OCI-M2 (cell line): ENCODE data around the gene TMED9.
A peak's percentile ranks its signal among the peaks of the same experiment; 100 is the strongest.
"Not testable (repeated sequence)": the region's sequence is repeated elsewhere in the genome, so short reads cannot be mapped to it uniquely, and the experiment has no call there.

ENCODE experiments used
- DNase-seq: peaks from one replicate; lab custom pipeline; 2025; ENCODE audit not compliant: unreplicated experiment; lab: John Stamatoyannopoulos, UW

TMED9 gene

DNA sequence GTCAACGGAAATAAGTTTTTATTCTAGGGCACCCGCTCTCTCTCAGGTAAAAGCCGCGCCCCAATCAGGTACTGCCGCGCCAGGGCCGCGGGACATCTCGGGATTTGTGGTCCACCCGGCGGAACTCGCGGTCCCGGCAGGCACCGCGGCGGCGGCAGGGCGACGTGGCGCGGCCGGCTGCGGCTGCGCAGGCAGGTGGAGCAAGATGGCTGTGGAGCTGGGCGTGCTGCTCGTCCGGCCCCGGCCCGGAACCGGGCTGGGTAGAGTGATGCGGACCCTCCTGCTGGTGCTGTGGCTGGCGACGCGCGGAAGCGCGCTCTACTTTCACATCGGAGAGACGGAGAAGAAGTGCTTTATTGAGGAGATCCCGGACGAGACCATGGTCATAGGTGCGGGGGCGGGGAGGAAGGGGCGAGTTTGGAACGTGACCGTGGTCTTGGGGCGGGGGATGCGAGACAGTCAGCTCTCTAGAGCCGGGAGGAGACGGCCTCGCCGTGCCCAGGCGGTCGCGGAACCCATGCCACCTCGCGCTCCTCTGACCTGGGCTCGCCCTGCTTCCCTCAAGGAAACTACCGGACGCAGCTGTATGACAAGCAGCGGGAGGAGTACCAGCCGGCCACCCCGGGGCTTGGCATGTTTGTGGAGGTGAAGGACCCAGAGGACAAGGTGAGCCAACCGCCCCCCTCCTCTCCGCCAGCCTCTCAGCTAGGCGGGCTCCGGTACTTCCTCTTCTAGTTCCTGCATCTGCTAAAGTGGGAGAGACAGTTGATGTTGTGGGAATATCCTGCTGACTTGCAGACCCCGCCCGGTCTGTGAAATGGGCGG lies at the start of gene TMED9:
Gene TMED9 (plus strand): TSS at position 194 of the 825 bp plus-strand sequence. CDS start 12 bp downstream, at position 206.
- DNase-seq, result no peak

DNA sequence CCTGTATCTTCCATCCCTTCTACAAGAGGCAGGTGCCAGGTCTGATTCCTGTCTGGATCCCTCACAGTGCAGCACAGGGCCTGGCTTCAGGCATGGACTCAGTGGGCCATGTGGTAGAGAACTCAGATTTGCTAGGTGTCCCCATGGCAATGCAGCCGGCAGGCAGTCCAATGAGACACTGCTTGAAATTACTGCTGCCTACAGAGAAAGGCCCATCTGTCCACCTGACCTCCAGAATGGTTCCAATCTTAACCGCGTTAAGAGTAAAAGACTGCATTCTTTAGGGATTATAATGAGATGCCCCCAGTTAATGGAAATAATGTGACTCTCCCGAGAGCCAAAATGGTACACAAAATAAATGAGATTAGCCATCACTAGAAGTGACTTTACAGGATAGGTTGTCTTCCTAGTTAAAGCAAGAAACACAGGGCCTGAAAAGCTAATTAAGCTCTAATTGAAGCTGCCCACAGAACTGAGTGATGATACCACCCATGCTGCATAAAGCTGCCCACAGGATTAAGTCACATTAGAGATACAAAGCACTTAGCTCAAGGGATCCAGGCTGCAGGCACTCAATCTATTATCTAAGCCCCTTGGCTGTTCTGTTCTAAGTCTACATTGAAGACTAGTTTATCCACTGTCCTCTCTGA lies 49.1 kb upstream of the TMED9 start:
- DNase-seq, result no peak

DNA sequence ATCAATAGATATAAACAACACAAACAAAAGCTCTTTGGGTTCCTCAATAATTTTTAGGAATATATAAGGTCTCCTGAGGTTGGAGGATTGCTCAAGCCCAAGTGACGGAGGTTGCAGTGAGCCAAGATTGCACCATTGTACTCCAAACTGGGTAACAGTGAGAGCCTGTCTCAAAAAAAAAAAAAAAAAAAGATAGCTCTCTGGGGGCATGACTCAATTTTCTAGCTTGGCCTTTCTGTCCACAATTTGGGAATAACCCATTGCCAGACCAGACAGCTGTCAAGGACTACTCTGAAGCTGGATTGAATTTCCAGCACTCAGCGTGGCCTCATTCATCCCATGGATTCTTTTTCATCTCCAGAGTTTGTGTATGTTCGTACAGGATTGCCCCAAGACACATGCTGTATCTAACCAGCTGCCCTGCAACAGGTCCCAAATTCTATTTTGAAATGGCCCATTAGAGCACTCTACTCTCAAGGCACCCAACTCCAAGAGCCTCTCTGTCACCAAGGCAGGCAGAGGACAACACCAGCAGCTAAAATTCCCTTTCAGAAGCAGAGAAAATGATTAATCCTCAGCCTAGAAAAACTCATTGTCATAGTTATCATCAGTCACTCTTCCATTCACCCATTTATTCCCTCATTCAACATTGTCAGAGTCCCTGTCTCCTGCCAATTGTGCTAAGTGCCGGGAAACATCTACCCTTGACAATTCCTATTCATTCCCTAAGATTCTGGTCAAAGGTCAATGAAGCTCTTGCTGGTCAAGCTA lies 46.3 kb upstream of the TMED9 start:
- no peak for DNase-seq

DNA sequence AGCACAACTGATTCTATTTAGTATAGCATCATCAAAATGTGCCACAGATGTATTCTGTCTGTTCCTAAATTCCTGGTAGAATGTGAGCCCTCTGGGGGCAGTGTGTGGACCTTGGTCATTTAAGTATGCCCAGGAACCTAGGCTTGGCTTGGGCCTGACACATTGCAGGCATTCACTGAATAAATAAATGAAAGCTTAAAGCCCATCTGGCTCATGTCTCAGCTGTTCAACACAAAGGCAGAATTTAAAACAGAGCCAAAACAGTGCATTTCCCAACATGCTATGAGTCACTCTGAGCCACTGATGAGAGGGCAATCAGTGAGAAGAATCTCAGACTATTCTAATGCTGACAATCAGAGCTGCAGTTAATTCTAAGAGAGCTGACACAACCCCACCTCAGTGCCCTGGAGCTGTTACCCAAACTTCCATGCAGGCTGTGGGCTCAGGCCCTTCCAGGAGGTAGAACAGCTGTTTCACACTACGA lies 45.7 kb upstream of the TMED9 start:
- no peak for DNase-seq

DNA sequence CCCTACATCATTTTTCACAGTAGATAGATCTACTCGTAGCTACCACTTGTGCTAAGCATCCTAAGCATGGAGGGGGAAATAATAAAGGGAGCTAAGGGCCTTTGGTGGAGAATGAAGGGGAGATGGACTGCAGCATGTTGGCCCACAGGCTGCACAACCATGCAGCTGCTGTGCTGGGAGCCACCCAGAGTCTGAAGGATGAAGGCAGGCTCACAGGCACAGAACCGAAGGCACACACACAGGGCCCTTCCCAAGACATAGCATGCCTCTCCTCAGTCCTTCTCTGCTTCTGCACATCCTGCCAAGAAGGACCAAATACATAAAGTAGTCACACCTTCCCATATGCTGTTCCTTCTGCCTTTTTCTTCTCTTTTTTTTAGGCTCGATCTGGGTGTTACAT lies 44.3 kb upstream of the TMED9 start:
- DNase-seq, result no peak

DNA sequence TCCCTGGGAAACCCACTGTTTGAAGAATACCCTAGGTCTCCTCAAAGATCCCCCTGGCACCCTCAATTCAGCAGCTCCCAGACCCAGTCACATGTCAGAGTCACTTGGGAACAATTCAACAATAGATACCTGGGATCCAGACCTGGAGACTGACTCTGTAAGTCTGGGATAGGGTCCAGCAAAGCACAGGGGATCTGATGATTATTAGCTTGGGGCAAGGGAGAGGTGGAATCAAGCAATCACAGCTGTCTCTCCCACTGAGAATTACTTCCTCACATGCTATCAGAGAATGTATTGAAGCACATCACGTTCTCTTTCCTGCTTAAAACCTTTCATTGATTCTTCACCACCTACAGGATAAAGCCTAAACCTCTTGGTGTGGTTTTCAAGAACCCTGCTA lies 43.5 kb upstream of the TMED9 start:
- no peak for DNase-seq

DNA sequence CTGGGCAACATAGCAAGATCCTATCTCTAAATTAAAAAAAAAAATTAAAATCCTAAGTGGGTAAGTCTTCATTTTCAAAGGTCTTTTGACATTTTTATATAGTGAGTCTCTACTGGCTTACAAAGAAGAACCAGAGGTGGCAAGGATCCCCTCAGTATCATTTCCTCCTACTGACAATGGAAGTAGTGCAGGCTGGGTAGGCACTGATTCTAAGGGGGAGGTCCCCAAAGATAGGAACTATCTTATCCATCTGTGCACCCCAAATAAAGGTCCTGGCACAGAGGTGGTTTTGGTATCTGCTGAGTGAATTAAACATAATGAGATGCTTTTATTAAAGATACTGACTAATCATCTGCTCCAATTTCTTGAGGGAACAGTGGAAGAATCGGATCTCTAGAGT lies 41.9 kb upstream of the TMED9 start:
- no peak for DNase-seq

DNA sequence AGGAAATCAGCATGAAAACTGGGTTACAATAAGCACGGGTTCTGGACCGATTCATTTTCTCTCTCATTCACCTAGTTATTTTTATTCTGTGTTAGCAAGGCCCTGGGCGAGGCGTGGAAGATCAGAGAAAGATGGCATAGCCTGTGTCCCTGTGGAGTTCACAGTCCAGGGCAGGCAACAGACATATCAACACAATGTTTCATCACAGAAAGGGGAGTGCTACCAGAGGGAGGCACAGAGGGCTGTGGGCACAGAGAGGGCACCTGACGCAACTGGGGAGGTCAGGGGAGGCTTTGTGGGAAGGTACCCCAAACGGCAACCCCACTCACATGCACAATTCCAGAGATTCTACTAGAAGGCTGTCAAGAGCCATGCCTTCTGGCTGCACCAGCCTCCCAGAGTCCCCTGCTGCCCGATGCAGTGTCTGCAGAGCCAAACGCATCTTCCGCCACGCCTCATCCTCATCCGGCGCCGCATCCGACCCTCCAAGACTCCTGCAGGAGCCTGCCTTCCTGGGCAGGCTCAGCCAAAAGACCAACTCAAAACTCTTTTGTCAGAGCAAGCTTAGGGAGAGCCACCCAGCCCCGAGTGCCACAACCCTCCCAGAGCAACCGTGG lies 39.1 kb upstream of the TMED9 start:
- DNase-seq, result no peak

DNA sequence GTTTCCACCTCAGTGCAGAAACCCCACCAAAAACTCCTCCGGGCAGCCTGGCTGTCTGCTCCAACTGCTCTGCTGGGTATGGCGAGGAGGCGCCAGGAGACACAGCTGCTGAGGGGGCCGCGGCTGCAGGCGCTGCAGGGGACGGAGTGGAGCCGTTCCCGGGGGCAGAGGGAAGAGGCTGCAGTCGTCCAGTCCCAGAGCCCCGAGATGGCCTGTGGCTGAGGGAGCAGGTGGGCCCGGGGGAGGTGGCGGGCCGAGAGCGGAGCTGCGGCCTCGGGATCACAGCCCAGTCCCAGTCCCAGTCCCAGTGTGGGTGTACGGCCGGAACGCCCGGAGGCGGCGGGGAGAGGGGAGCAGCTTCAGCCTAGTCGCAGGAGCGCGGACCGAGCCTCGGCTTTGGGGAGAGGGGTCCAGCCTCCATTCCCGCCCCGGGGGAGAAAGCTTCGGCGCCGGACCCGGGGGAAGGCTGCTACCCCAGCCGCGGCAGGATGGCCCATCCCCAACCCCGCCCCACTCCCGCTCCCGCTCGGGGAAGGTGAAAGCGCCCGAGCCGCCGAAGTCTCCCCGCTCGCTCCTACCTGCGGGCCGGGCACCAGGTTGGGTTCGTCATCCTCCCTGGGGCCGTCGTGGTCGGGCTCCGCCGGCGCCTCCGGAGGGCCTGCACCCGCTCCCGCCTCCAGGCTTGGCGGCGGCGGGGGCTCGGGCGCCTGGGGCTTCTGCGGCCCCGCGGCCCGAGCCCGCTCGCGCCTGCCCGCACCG lies 38.2 kb upstream of the TMED9 start:
- no peak for DNase-seq

DNA sequence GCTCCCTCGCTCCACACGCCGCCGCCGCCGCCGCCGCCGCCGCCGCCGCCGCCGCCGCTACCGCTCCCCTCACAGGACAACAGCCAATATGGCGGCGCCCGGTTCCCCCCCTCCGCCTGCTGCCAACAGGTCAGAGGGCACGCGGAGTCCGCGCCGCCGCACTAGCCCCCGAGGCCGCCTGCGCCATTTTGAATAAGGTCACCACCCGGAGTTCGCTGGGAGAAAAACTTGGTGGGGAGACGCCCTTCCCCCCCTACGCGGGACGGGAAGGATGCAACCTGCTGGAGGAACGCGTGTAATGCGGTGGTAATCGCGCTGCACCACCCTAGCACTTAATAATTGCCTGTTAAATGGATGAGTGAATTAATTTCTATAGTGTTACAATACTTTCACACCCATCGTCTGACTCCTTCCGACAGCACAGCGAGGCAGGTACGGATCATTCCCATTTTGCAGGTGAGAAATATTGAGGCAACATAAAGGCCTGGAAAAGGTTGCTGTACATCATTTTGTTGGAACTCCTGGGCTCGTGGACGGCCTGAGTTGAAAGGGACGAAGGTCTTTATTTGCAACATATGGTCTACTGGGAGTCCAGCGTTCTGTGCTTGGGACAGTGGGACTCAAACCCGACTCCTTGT lies 37.4 kb upstream of the TMED9 start, which contains the start of gene FAM193B:
Gene FAM193B (minus strand): TSS at position 90 of the 638 bp plus-strand sequence. CDS start 105 bp downstream, outside the sequence.
- DNase-seq, result peak; percentile 29

DNA sequence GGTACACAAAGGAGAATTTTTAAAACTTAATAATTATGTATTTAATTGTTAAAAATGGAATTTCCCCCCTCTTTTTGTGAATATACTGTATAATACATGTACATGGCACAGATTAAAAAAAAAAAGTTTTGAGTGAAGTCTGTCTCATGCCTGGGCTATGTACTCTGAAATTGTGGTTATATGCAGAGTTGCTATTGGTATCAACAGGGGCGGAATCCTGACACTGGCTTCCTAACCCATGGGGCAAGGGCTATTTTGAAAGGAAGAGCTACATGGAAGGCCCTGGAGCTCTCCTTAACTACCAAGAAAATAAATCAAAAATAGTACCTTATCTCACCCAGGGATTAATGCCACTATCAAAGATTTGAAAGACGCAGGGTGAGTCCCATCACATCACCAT lies 36.8 kb upstream of the TMED9 start:
- DNase-seq, result no peak

DNA sequence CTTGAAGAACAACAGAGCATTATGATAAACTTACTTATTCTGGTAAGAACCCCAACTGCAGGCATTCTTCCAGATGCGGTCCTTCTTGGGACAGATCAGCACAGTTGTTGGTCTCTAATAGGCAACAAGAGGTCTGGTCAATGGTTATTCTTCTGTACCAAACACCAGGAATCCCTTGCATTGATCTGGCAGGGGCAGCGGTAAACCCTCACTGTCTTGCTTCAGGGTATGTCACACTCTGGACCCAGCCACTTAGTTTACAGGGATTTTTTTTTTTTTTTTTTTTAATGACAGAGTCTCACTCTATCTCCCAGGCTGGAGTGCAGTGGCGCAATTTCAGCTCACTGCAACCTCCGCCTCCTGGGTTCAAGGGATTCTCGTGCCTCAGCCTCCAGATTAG lies 36.3 kb upstream of the TMED9 start:
- no peak for DNase-seq

DNA sequence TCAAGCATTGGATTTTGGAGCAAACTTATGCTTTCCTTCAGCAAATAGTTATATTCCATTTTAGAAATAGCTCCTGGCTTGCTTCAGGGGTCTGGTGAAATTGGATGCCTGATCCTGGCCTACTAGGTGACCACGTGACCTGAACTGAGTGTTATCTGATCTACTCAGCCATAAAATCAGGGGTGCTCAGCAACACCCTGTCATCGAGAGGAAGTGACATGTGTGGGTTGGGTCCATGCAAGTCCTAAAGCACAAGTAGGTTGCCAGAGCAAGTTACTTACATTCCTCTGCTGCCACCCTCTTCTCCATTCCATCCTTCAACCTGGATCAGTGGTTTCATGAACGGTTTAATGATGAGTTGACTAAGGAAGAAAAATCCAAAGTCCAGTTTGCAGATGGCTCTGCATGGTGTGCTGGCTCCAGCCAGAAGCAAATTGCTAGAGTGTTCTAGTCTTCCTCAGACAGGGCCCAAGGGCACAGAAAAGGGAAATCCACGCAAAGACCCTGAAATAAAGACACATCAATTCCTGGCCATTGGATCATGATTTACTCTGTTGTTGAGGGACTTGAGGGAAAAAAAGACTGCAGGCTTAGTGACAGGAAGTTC lies 34.9 kb upstream of the TMED9 start:
- no peak for DNase-seq

DNA sequence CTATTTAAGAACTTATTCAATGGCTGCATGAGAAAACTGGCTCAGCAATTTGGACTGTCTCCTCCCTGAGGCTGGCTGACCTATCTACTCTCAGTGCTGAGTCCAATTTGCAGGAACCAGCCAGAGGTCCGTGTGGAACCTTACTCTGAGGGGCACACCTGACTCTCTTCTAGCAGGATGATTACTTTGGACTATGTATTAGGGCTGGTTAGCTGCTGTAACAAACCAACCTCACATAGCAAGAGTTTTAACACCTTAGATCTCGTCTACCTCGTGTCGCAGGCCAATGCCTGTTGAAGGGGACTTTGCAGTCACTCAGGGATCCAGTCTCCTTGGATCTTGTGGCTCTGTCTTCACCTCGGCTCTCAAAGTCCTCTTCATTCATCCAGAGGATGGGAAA lies 34.2 kb upstream of the TMED9 start:
- DNase-seq, result no peak

DNA sequence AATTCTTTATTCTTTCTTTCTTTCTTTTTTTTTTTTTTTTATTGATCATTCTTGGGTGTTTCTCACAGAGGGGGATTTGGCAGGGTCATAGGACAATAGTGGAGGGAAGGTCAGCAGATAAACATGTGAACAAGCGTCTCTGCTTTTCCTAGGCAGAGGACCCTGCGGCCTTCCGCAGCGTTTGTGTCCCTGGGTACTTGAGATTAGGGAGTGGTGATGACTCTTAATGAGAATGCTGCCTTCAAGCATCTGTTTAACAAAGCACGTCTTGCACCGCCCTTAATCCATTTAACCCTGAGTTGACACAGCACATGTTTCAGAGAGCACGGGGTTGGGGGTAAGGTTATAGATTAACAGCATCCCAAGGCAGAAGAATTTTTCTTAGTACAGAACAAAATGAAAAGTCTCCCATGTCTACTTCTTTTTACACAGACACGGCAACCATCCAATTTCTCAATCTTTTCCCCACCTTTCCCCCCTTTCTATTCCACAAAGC lies 32.5 kb upstream of the TMED9 start:
- DNase-seq, result not testable (repeated sequence)

DNA sequence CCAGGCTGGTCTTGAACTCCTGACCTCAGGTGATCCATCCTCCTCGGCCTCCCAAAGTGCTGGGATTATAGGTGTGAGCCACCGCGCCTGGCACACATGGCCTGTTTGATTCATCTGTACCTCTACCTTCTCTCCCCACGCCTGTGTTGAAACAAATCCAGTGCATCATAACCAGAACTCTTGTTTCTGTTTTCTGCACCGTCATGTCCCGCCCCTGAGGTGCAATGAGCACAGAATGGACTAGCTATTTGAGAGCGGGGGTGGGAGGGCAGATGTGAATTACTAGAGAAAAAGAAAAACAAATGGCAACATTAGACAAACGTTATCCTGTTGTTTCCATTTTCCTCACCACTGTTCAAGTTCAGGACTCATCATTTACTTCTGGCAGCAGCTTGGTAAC lies 27.0 kb upstream of the TMED9 start:
- no peak for DNase-seq

DNA sequence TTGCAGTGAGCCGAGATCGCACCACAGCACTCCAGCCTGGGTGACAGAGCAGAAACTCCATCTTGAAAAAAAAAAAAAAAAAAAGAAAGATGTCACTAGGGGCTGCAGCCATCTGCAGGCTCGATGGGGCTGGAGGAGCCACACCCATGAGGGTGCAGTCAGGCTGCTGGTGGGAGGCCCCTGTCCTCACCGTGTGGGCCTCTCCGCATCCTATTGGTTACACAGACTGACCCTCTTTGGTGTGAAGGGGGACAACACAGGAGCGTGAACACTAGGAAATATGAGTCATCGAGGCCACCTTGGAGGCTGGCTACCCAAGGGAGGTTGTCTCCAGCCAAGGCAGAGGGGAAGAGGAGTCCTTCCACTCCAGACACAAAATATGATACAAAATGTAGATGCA lies 23.7 kb upstream of the TMED9 start:
- no peak for DNase-seq

DNA sequence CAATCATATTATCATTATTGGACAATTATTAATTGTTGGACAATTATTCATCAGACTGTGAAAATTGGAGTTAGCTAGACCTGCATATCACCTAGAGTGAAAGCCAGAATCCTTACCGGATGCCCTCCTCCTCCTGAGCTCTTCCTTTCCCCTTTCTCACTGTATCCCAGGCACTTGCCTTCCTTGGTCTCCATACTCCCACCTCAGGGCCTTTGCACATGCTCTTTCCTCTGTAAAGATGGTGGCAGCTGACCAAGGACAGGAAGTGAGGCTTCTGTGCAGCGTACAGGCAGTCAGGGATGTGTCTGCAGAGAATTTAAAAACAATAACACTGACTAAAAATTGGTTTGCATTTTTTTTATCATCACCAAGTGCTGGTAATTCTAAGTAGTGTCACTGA lies 22.1 kb upstream of the TMED9 start:
- no peak for DNase-seq

DNA sequence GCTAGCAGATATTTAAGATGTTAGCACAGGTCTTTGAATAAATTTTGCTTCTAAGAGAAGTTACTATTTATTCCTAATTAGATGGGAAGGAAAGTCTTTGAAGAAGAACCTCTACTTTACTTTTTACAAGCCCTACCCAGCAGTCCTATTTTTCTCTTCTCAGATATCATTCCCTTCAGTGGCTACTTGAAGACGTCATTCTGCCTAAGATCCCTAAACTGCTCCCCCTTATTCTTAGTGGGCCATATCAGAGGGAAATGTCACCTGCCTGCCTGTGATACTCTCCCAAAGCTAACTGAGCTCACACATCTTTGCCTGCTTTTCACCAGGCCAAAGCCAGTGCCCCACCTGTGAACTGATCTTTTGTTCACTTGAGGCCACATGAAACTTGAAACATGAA lies 16.5 kb upstream of the TMED9 start:
- DNase-seq, result no peak
